OCI-LY1 (cell line): ENCODE data around the gene PKD1L1.

Source experiments
- EZH2 ChIP-seq: fragments of 200-600 bp; sonication (generic), shearing (Covaris generic); IDR thresholded peaks from 2 replicates; pipeline ENCODE4 v1.8.0; 2017; ENCODE audit warnings: borderline replicate concordance, mixed run types, mild to moderate bottlenecking, antibody characterized with exemption, low read length, moderate library complexity, mixed read lengths
- TF ChIP-seq, protein P1 (sequence below): fragments of 200-600 bp; sonication (generic), shearing (Covaris generic); IDR thresholded peaks from 2 replicates; pipeline ENCODE4 v1.5.1; 2017; ENCODE audit warnings: mild to moderate bottlenecking, antibody characterized with exemption, low read length, moderate library complexity, mixed read lengths

DNA sequence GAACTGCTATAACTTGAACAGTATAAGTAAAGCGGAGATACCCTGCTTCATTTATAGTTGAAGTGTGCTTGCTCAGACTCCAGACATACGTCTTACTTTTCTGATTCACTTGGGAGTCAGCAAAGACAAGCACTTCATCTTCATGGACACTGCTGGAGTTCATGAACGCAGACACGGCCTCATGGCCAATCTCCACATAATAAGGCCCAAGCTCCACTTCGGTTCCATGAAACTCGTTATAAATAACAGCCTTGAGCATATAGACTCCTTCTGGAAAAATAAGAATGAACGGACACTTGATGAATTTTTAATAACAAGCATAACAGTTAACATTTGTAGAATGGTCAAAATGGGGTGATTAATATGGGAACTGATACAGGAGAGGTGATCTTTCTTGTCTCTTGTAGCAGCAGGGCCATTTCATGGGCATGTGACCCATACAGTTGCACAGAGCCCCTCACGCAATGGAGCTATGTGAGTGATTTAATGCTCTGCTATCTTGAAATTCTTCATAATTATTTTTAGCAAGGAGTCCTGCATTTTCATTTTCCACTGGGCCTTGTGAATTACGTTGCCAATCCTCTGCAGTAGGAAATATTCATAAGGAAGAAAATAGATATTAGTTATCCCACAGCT is 40.2 kb downstream of the PKD1L1 start:
- TF ChIP-seq, protein P1, sequence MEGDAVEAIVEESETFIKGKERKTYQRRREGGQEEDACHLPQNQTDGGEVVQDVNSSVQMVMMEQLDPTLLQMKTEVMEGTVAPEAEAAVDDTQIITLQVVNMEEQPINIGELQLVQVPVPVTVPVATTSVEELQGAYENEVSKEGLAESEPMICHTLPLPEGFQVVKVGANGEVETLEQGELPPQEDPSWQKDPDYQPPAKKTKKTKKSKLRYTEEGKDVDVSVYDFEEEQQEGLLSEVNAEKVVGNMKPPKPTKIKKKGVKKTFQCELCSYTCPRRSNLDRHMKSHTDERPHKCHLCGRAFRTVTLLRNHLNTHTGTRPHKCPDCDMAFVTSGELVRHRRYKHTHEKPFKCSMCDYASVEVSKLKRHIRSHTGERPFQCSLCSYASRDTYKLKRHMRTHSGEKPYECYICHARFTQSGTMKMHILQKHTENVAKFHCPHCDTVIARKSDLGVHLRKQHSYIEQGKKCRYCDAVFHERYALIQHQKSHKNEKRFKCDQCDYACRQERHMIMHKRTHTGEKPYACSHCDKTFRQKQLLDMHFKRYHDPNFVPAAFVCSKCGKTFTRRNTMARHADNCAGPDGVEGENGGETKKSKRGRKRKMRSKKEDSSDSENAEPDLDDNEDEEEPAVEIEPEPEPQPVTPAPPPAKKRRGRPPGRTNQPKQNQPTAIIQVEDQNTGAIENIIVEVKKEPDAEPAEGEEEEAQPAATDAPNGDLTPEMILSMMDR = no peak
- TF ChIP-seq EZH2 = no peak
